K562 (cell line): ENCODE data around the gene GRIK3. TPM values are rescaled to one million over a fixed set of nuclear protein-coding genes. Genes with fewer than 3 reads are reported as not detected.

Experiments
- ATAC-seq: fragments of 200-7000 bp; cut with Tn5 transposase; 3 replicates; pipeline ENCODE4 v1.9.1; 2020; ENCODE audit warnings: moderate library complexity
- BruUV-seq: library from RNA; stranded (reverse); fragments of 400-500 nt; replicated peaks from 2 replicates; lab custom pipeline; 2021; lab: Mats Ljungman, UMichigan
- CTCF ChIA-PET: fragments of 300-600 bp; formaldehyde crosslinking; extraction: SDS; loops from one replicate; lab custom pipeline; 2021; ENCODE audit warnings: low intra/inter-chr PET ratio; lab: Yijun Ruan, JAX
- POLR2A ChIA-PET: fragments of 300-600, 350-650 bp; sonication (Branson Sonifier 250); formaldehyde crosslinking; extraction: SDS; loops from one replicate; lab custom pipeline; 2021; ENCODE audit warnings: antibody characterized with exemption, inconsistent platforms; lab: Yijun Ruan, JAX
- DNase-seq, 4 experiments: peaks; one replicate each; pipeline versions ENCODE4 v3.0.0 to v3.0.0-alpha.2; 2011 to 2018; ENCODE audit warnings: low spot score in 3 of 4, mixed read lengths in 3 of 4; ENCODE audit errors: extremely low read depth in 1 of 4
- FAIRE-seq: peaks from 2 replicates; lab custom pipeline; 2011; peaks lifted over from hg19 to GRCh38; lab: Jason Lieb, UNC
- H2AFZ ChIP-seq: 2 replicates; pipeline ENCODE4 v1.6.0; 2011; ENCODE audit warnings: low read depth, low read length, control low read depth, inconsistent platforms
- H3K27ac ChIP-seq: fragments of 200-600 bp; 3 replicates; pipeline ENCODE4 v1.8.0; 2011; ENCODE audit warnings: low read depth, mild to moderate bottlenecking, control low read depth, inconsistent platforms, low read length, moderate library complexity, mixed read lengths; ENCODE audit errors: extremely low read depth
- H3K27me3 ChIP-seq, 2 experiments: fragments of 300-600 bp in 1 of 2; 2 replicates in 1 of 2; 3 replicates in 1 of 2; pipeline versions ENCODE4 v1.6.0 to v1.8.0; 2011; ENCODE audit warnings: inconsistent platforms in 2 of 2, low read length in 2 of 2, mild to moderate bottlenecking in 1 of 2, mixed read lengths in 1 of 2, moderate library complexity in 1 of 2; ENCODE audit not compliant: control insufficient read depth in 2 of 2, insufficient read depth in 2 of 2
- H3K36me3 ChIP-seq: fragments of 300-600 bp; 3 replicates; pipeline ENCODE4 v1.8.0; 2011; ENCODE audit warnings: mild to moderate bottlenecking, low read length, inconsistent platforms; ENCODE audit not compliant: control insufficient read depth, insufficient read depth
- H3K4me1 ChIP-seq, 2 experiments: fragments of 200-600 bp in 1 of 2; replicated peaks in 1 of 2; 2 replicates in 1 of 2; 3 replicates in 1 of 2; pipeline versions ENCODE4 v1.5.1 to v1.8.0; 2011; ENCODE audit warnings: inconsistent platforms in 2 of 2, low read length in 2 of 2, mild to moderate bottlenecking in 1 of 2, mixed read lengths in 1 of 2, moderate library complexity in 1 of 2; ENCODE audit not compliant: control insufficient read depth in 2 of 2, insufficient read depth in 2 of 2
- H3K4me2 ChIP-seq: 2 replicates; pipeline ENCODE4 v1.6.1; 2011; ENCODE audit warnings: low read length, control low read depth, inconsistent platforms, mixed read lengths; ENCODE audit not compliant: insufficient read depth
- H3K4me3 ChIP-seq: fragments of 200-600 bp; sonication (generic), shearing (Covaris generic); 2 replicates; pipeline ENCODE4 v1.5.1; 2016; ENCODE audit warnings: control low read depth, inconsistent platforms
- H3K79me2 ChIP-seq: fragments of 200-600 bp; 3 replicates; pipeline ENCODE4 v1.8.0; 2011; ENCODE audit warnings: low read length, inconsistent platforms; ENCODE audit not compliant: control insufficient read depth, insufficient read depth
- H3K9ac ChIP-seq, 2 experiments: 2 replicates each; pipeline versions ENCODE4 v1.6.0 to v1.6.1; 2011; ENCODE audit warnings: low read depth in 2 of 2, low read length in 2 of 2, control low read depth in 1 of 2, inconsistent platforms in 1 of 2, mild to moderate bottlenecking in 1 of 2, mixed read lengths in 1 of 2; ENCODE audit not compliant: insufficient read depth in 1 of 2
- H3K9me1 ChIP-seq: one replicate; pipeline ENCODE4 v1.6.0; 2011; ENCODE audit warnings: inconsistent platforms, mild to moderate bottlenecking, low read length, moderate library complexity; ENCODE audit not compliant: control insufficient read depth, insufficient read depth
- H3K9me3 ChIP-seq: replicated peaks from 2 replicates; pipeline ENCODE4 v1.5.1; 2011; ENCODE audit warnings: low read depth, low read length, inconsistent platforms; ENCODE audit not compliant: control insufficient read depth, insufficient read depth
- H4K20me1 ChIP-seq: replicated peaks from 2 replicates; pipeline ENCODE4 v1.6.1; 2011; ENCODE audit warnings: low read length, inconsistent platforms, mixed read lengths; ENCODE audit not compliant: control insufficient read depth, insufficient read depth
- BCOR ChIP-seq: fragments of 450-650 bp; IDR thresholded peaks from 2 replicates; pipeline ENCODE4 v1.6.1; 2016
- CBX3 ChIP-seq, 2 experiments: IDR thresholded peaks; 1 replicate in 1 of 2; 2 replicates in 1 of 2; pipeline ENCODE4 v1.6.1; 2012; ENCODE audit warnings: inconsistent platforms in 2 of 2, low read length in 2 of 2, borderline replicate concordance in 1 of 2, control low read depth in 1 of 2
- CTCF ChIP-seq, 3 experiments: IDR thresholded peaks in 2 of 3; conservative IDR thresholded peaks in 1 of 3; 2 replicates each; pipeline ENCODE4 v1.5.1; 2011 to 2012; ENCODE audit warnings: low read length in 3 of 3, mild to moderate bottlenecking in 3 of 3, control low read depth in 2 of 3, improper control_type of control experiment in 1 of 3, inconsistent platforms in 1 of 3, low read depth in 1 of 3, mixed read lengths in 1 of 3, moderate library complexity in 1 of 3; ENCODE audit not compliant: insufficient read depth in 2 of 3
- DDX20 ChIP-seq: fragments of 450-650 bp; IDR thresholded peaks from 2 replicates; pipeline ENCODE4 v1.6.1; 2016; ENCODE audit warnings: missing genetic modification characterization, low read depth, mild to moderate bottlenecking, missing compliant biosample characterization, moderate library complexity
- EGR1 ChIP-seq: fragments of 450-650 bp; conservative IDR thresholded peaks from 2 replicates; pipeline ENCODE4 v1.6.1; 2017; ENCODE audit warnings: mild to moderate bottlenecking
- FOXA3 ChIP-seq, 2 experiments: fragments of 450-650 bp in 1 of 2; sonication (generic) in 1 of 2; formaldehyde crosslinking; IDR thresholded peaks in 1 of 2; conservative IDR thresholded peaks in 1 of 2; 2 replicates each; pipeline versions ENCODE4 v1.4.0 to v1.8.0; 2020 to 2022; ENCODE audit warnings: mild to moderate bottlenecking in 2 of 2, missing genetic modification reagents in 1 of 2
- GTF2F1 ChIP-seq: IDR thresholded peaks from 2 replicates; pipeline ENCODE4 v1.6.1; 2011; ENCODE audit warnings: low read depth, low read length, improper control_type of control experiment
- HIVEP1 ChIP-seq: fragments of 250-450 bp; sonication (Bioruptor Pico); IDR thresholded peaks from 2 replicates; pipeline ENCODE4 v1.4.0; 2020; ENCODE audit warnings: mild to moderate bottlenecking
- HNRNPUL1 ChIP-seq: fragments of 200-400 bp; formaldehyde crosslinking; IDR thresholded peaks from 2 replicates; pipeline ENCODE4 v1.6.1; 2017; ENCODE audit warnings: low read length
- KLF10 ChIP-seq: fragments of 250-450 bp; sonication (Bioruptor Pico); IDR thresholded peaks from 2 replicates; pipeline ENCODE4 v1.6.1; 2021; ENCODE audit warnings: matching md5 sums
- POLR2B ChIP-seq: fragments of 450-650 bp; IDR thresholded peaks from 2 replicates; pipeline ENCODE4 v1.6.1; 2018; ENCODE audit warnings: low read depth; ENCODE audit not compliant: partially characterized antibody
- RHOXF2B ChIP-seq: fragments of 250-450 bp; sonication (Bioruptor Pico); conservative IDR thresholded peaks from 2 replicates; pipeline ENCODE4 v1.5.1; 2021
- SAP30 ChIP-seq: fragments of 200-600 bp; sonication (generic); IDR thresholded peaks from 2 replicates; pipeline ENCODE4 v1.6.1; 2012; ENCODE audit warnings: borderline replicate concordance, low read depth, mild to moderate bottlenecking, moderate library complexity, low read length, control low read depth, inconsistent platforms; ENCODE audit not compliant: insufficient read depth, poor library complexity, severe bottlenecking
- SFPQ ChIP-seq: fragments of 200-400 bp; formaldehyde crosslinking; IDR thresholded peaks from 2 replicates; pipeline ENCODE4 v1.6.1; 2017; ENCODE audit warnings: mild to moderate bottlenecking, low read depth, low read length, moderate library complexity
- ZNF41 ChIP-seq: fragments of 250-450 bp; sonication (Bioruptor Pico); conservative IDR thresholded peaks from 2 replicates; pipeline ENCODE4 v1.4.0; 2020; ENCODE audit warnings: mild to moderate bottlenecking
- WGBS: fragments of 100-300 bp; shearing (Covaris generic); methylation state at CpG from one replicate; pipeline ENCODE4 v1.1.6; 2016; ENCODE audit warnings: low coverage, mixed read lengths; ENCODE audit not compliant: insufficient coverage; ENCODE audit errors: missing lambda C conversion rate; 5-methylcytosine and 5-hydroxymethylcytosine counted together
- in situ Hi-C: fragments of 300-500 bp; cut with MboI; formaldehyde crosslinking; loops from 4 replicates; pipeline ENCODE4 v1.15.0; 2018; ENCODE audit warnings: inconsistent platforms, mixed read lengths
- intact Hi-C: fragments of 100-400 bp; cut with micrococcal nuclease; formaldehyde crosslinking; loops from 2 replicates; pipeline ENCODE4 v1.14.2; 2022
- polyA plus RNA-seq, 8 experiments: library from polyadenylated mRNA; depleted of rRNA in 4 of 8; stranded (reverse) in 5 of 8; unstranded in 3 of 8; fragments of >200 nt; fragmentation: Nextera tagmentation in 2 of 8; fragmentation: Illumina TruSeq in 1 of 8; extraction: Ambion mirVana in 2 of 8; extraction: Trizol in 1 of 8; gene quantifications; 2 replicates each; pipeline versions ENCODE4 v1.2.1 to v1.2.3, GENCODE V29; 2011 to 2014; ENCODE audit warnings: inconsistent platforms in 1 of 8, missing spikeins in 1 of 8
- total RNA-seq, 7 experiments: library from RNA; depleted of rRNA in 6 of 7; stranded (reverse); fragments of >200 nt in 6 of 7; fragmentation: Illumina TruSeq in 2 of 7; extraction: Trizol in 2 of 7; gene quantifications; 2 replicates each; pipeline versions ENCODE4 v1.2.1 to v1.2.3, GENCODE V29; 2011 to 2021; ENCODE audit warnings: low replicate concordance in 1 of 7
- TF ChIP-seq, protein P1 (sequence below): sonication (generic); formaldehyde crosslinking; IDR thresholded peaks from 2 replicates; pipeline ENCODE4 v1.9.0; 2022; ENCODE audit warnings: mild to moderate bottlenecking, missing genetic modification reagents

Gene GRIK3
- total and polyA plus RNA-seq, 9 of the 15 experiments (the other 6 are each of a cell fraction or from before 2014, with no cell fraction given): not detected

GRCh38 chr1:36784147-36784859 lies 250.0 kb downstream of the GRIK3 start:
- ChIA-PET CTCF (no interaction called here), POLR2A (no interaction called here)
- Histone ChIP-seq H3K9ac (no peak overlapping the region), H3K4me2 (no peak overlapping the region), H3K4me1 (no peaks in the 10 kb centered on the region), H3K27me3 (peaks cover 3 to 23% of the 10 kb centered on the region in 2 experiments; a peak in 3 of 5 replicates), H2AFZ (no peak overlapping the region), H3K9me3 (no peaks in the 10 kb centered on the region), H3K79me2 (no peaks in the 10 kb centered on the region), H3K4me3 (no peak overlapping the region), H3K36me3 (no peaks in the 10 kb centered on the region), H3K9me1 (no peaks in the 10 kb centered on the region), H3K27ac (no peak overlapping the region), H4K20me1 (peaks cover 13% of the 10 kb centered on the region)
- 5% methylated on average over 7 of the region's 9 CpGs for WGBS
- FAIRE-seq (no peak), ATAC-seq (no peak), DNase-seq (no peak)
- intact Hi-C loops (no loop called here), in situ Hi-C loops (no loop called here)
- no TSS peak for BruUV-seq
- TF ChIP-seq, protein P1, sequence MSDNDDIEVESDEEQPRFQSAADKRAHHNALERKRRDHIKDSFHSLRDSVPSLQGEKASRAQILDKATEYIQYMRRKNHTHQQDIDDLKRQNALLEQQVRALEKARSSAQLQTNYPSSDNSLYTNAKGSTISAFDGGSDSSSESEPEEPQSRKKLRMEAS (CRISPR knock-in tag): no peak
- TF ChIP-seq DDX20 (tag) (no peak), KLF10 (CRISPR knock-in tag) (no peak), GTF2F1 (no peak), FOXA3 (CRISPR knock-in tag; conservative IDR thresholded peaks at IDR 0.05 in 1 of 2, IDR thresholded peaks at IDR 0.05 in 1 of 2) (no peak), CBX3 (IDR thresholded peaks at IDR 0.05; ENCODE audit: borderline replicate concordance in 1 of 2, low read length in 2 of 2) (no peak), ZNF41 (CRISPR knock-in tag) (no peak), HIVEP1 (no peak), HNRNPUL1 (no peak), RHOXF2B (CRISPR knock-in tag) (no peak), SAP30 (no peak), EGR1 (no peak), POLR2B (no peak), CTCF (IDR thresholded peaks at IDR 0.05 in 2 of 3, conservative IDR thresholded peaks at IDR 0.05 in 1 of 3; ENCODE audit: insufficient read depth in 2 of 3, low read depth in 1 of 3, low read length in 3 of 3) (no peak), BCOR (no peak), SFPQ (no peak)
